ENCODE results near the gene KLHL22. TPM values are rescaled to one million over a fixed set of nuclear protein-coding genes. Genes with fewer than 3 reads are reported as not detected.
"Not testable (repeated sequence)": the region's sequence is repeated elsewhere in the genome, so short reads cannot be mapped to it uniquely, and the experiment has no call there.

The KLHL22 gene
- total RNA-seq, 1 experiment from 2014 or later = 36.2 TPM

DNA sequence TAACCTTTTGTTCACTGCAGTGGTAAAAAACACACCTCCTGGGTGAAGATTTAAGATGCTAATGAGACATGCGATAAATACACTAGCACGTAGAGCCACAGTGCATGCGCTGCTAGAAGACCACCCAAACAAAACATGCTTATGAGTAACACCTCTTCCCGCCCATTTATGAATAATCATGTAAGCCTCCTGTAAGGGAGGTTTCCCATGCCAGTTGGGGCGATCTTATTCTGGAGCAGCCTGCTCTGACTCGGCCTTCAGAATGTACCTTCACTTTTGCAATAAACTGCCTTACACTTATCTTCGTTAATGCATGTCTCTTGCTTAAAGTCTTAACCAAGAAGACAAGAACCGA is 39.9 kb downstream of the KLHL22 start:
- H3K9me3 ChIP-seq (ENCODE audit: low read depth, low read length, poor library complexity, severe bottlenecking) = no peaks in the 10 kb centered on the region

DNA sequence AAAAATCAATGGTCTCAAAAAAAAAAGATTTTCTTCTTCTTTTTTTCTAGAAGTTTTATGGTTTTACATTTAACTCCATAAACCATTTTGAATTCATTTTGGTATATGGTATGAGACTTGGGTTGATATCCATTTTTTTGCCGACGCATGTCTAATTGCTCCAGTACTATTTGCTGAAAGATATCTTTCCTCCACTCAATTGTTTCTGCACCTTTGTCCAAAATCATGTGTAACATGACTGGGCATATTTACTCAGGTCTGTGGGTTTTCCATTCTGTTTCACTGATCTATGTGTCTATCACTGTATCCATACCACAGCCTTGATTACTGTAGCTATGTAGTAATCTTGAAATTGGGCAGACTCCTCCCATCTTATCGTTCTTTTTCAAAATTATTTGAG is 42.4 kb downstream of the KLHL22 start:
- POLR2A ChIA-PET (ENCODE audit: low non-redundant PET) = no interaction called here
- CTCF ChIA-PET = interaction anchor here (1.4 kb wide), 1 partner anchor 35 kb away, joined by 6 read pairs; no protein-coding TSS in a partner anchor

More for the DNA sequence above, 39.9 kb downstream of the KLHL22 start:
- ChIA-PET CTCF (interaction anchor here (0.5 to 1.4 kb wide), 3 partner anchors 37 to 136 kb away, joined by 3 to 36 read pairs (median 3); partner anchors contain the start of gene DGCR6L), POLR2A (ENCODE audit: low non-redundant PET) (no interaction called here)
- no peak overlapping the region for H3K4me3 ChIP-seq (ENCODE audit: low read depth, low read length, poor library complexity, severe bottlenecking)
- H3K27ac ChIP-seq (ENCODE audit: low read depth, low read length, poor library complexity, severe bottlenecking) = no peak overlapping the region
- H3K4me1 ChIP-seq (ENCODE audit: insufficient read depth, low read length, poor library complexity, severe bottlenecking) = no peaks in the 10 kb centered on the region
- no TSS peak for BruUV-seq (replicated peaks)
- TF ChIP-seq EZH2 (IDR thresholded peaks at IDR 0.05; ENCODE audit: borderline replicate concordance, low read depth, low read length, poor library complexity, severe bottlenecking) = no peak
- TF ChIP-seq, protein P1, sequence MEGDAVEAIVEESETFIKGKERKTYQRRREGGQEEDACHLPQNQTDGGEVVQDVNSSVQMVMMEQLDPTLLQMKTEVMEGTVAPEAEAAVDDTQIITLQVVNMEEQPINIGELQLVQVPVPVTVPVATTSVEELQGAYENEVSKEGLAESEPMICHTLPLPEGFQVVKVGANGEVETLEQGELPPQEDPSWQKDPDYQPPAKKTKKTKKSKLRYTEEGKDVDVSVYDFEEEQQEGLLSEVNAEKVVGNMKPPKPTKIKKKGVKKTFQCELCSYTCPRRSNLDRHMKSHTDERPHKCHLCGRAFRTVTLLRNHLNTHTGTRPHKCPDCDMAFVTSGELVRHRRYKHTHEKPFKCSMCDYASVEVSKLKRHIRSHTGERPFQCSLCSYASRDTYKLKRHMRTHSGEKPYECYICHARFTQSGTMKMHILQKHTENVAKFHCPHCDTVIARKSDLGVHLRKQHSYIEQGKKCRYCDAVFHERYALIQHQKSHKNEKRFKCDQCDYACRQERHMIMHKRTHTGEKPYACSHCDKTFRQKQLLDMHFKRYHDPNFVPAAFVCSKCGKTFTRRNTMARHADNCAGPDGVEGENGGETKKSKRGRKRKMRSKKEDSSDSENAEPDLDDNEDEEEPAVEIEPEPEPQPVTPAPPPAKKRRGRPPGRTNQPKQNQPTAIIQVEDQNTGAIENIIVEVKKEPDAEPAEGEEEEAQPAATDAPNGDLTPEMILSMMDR (conservative IDR thresholded peaks at IDR 0.05; ENCODE audit: low read depth, low read length) = no peak
- intact Hi-C loops (cut with micrococcal nuclease; ENCODE audit: unreplicated experiment) = loop anchor here (1.0 to 2.0 kb wide), 2 partner anchors 37 to 298 kb away; no protein-coding TSS in a partner anchor
- peaks cover 9% of the 10 kb centered on the region for H3K36me3 ChIP-seq (ENCODE audit: insufficient read depth, low read length, poor library complexity, severe bottlenecking)
- no peak for DNase-seq (ENCODE audit: low spot score)
- no peaks in the 10 kb centered on the region for H3K27me3 ChIP-seq (replicated peaks; ENCODE audit: insufficient read depth, low read depth, low read length, poor library complexity)

DNA sequence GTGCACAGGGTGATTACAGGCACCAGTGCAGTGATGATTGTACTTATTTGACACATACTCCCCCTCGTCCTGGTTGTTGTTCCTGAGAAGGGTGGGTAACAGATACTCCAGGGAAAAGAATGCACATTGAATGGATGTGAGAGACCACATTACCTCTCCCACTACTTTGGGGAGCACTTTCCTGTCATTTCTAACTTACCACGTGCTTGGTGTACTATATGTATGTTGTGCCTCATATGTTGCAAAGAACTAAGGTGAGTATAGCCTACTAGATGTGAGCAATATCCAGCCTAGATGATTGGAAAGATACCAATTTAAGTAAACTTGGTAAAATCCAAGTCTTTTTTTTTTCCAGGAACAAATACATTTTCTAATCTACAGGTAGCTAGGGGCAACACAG is 43.7 kb downstream of the KLHL22 start:
- Histone ChIP-seq H3K4me3 (ENCODE audit: low read depth, low read length, poor library complexity, severe bottlenecking) (no peak overlapping the region), H3K27me3 (replicated peaks; ENCODE audit: insufficient read depth, low read depth, low read length, poor library complexity) (no peaks in the 10 kb centered on the region), H3K36me3 (ENCODE audit: insufficient read depth, low read length, poor library complexity, severe bottlenecking) (peaks cover 9% of the 10 kb centered on the region), H3K4me1 (ENCODE audit: insufficient read depth, low read length, poor library complexity, severe bottlenecking) (no peaks in the 10 kb centered on the region), H3K9me3 (ENCODE audit: low read depth, low read length, poor library complexity, severe bottlenecking) (no peaks in the 10 kb centered on the region), H3K27ac (ENCODE audit: low read depth, low read length, poor library complexity, severe bottlenecking) (no peak overlapping the region)
- intact Hi-C loops (cut with micrococcal nuclease; ENCODE audit: unreplicated experiment) = no loop called here
- no peak for TF ChIP-seq EZH2 (IDR thresholded peaks at IDR 0.05; ENCODE audit: borderline replicate concordance, low read depth, low read length, poor library complexity, severe bottlenecking)
- TF ChIP-seq, protein P1 (conservative IDR thresholded peaks at IDR 0.05; ENCODE audit: low read depth, low read length) = no peak
- no TSS peak for BruUV-seq (replicated peaks)
- POLR2A ChIA-PET (ENCODE audit: low non-redundant PET) = no interaction called here
- CTCF ChIA-PET = no interaction called here
- no peak for DNase-seq (ENCODE audit: low spot score)

More for the DNA sequence above, 42.4 kb downstream of the KLHL22 start:
- Histone ChIP-seq H3K9me3 (ENCODE audit: low read depth, low read length, poor library complexity, severe bottlenecking) (no peaks in the 10 kb centered on the region), H3K4me1 (ENCODE audit: insufficient read depth, low read length, poor library complexity, severe bottlenecking) (no peaks in the 10 kb centered on the region), H3K36me3 (ENCODE audit: insufficient read depth, low read length, poor library complexity, severe bottlenecking) (peaks cover 9% of the 10 kb centered on the region), H3K4me3 (ENCODE audit: low read depth, low read length, poor library complexity, severe bottlenecking) (no peak overlapping the region), H3K27me3 (replicated peaks; ENCODE audit: insufficient read depth, low read depth, low read length, poor library complexity) (no peaks in the 10 kb centered on the region), H3K27ac (ENCODE audit: low read depth, low read length, poor library complexity, severe bottlenecking) (no peak overlapping the region)
- intact Hi-C loops (cut with micrococcal nuclease; ENCODE audit: unreplicated experiment) = no loop called here
- TF ChIP-seq, protein P1 (conservative IDR thresholded peaks at IDR 0.05; ENCODE audit: low read depth, low read length) = no peak
- TF ChIP-seq EZH2 (IDR thresholded peaks at IDR 0.05; ENCODE audit: borderline replicate concordance, low read depth, low read length, poor library complexity, severe bottlenecking) = no peak
- DNase-seq (ENCODE audit: low spot score) = no peak
- no TSS peak for BruUV-seq (replicated peaks)

GRCh38 chr22:20451129-20451778 is 44.3 kb downstream of the KLHL22 start:
- DNase-seq (ENCODE audit: low spot score); H3K36me3 ChIP-seq (ENCODE audit: insufficient read depth, low read length, poor library complexity, severe bottlenecking); H3K4me1 ChIP-seq (ENCODE audit: insufficient read depth, low read length, poor library complexity, severe bottlenecking); H3K27ac ChIP-seq (ENCODE audit: low read depth, low read length, poor library complexity, severe bottlenecking); BruUV-seq (replicated peaks); CTCF ChIA-PET; H3K4me3 ChIP-seq (ENCODE audit: low read depth, low read length, poor library complexity, severe bottlenecking); H3K9me3 ChIP-seq (ENCODE audit: low read depth, low read length, poor library complexity, severe bottlenecking); intact Hi-C loops (cut with micrococcal nuclease; ENCODE audit: unreplicated experiment); POLR2A ChIA-PET (ENCODE audit: low non-redundant PET); H3K27me3 ChIP-seq (replicated peaks; ENCODE audit: insufficient read depth, low read depth, low read length, poor library complexity): not testable (repeated sequence)
